Measurements from ENCODE around the gene ARHGAP1.

DNA sequence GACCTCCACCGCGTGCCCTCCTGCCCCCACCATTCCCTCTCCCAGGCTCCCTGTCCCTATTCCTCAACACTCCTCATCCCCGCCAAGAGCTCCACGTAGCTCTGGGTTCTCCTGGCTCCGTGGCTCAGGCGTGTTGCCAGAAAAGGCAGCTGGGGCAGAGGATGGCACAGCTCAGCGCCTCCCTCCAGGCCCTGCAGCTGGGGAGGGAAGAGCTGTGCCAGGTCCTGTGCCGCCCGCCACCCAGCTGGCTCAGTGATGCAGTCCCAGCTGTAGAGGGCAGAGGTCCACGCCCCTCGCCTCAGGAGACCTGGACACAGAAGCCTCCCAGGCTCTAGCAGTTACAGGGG is 4.2 kb downstream of the ARHGAP1 start:
- TF ChIP-seq, protein P1, sequence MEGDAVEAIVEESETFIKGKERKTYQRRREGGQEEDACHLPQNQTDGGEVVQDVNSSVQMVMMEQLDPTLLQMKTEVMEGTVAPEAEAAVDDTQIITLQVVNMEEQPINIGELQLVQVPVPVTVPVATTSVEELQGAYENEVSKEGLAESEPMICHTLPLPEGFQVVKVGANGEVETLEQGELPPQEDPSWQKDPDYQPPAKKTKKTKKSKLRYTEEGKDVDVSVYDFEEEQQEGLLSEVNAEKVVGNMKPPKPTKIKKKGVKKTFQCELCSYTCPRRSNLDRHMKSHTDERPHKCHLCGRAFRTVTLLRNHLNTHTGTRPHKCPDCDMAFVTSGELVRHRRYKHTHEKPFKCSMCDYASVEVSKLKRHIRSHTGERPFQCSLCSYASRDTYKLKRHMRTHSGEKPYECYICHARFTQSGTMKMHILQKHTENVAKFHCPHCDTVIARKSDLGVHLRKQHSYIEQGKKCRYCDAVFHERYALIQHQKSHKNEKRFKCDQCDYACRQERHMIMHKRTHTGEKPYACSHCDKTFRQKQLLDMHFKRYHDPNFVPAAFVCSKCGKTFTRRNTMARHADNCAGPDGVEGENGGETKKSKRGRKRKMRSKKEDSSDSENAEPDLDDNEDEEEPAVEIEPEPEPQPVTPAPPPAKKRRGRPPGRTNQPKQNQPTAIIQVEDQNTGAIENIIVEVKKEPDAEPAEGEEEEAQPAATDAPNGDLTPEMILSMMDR (IDR thresholded peaks at IDR 0.05; ENCODE audit: extremely low read depth in 1 of 2, insufficient read depth in 1 of 2, low read depth in 1 of 2, low read length in 2 of 2) = no peak
- no peak for TF ChIP-seq POLR2A (IDR thresholded peaks at IDR 0.05; ENCODE audit: low read depth, low read length)
- TF ChIP-seq POLR2AphosphoS5 (IDR thresholded peaks at IDR 0.05; ENCODE audit: insufficient read depth, low read depth, low read length) = no peak
- no peak for TF ChIP-seq EZH2 (IDR thresholded peaks at IDR 0.05; ENCODE audit: borderline replicate concordance, low read depth, low read length, severe bottlenecking)
- no peak for TF ChIP-seq MAX (IDR thresholded peaks at IDR 0.05; ENCODE audit: insufficient read depth, insufficient read length)
- TF ChIP-seq JUN (IDR thresholded peaks at IDR 0.05; ENCODE audit: borderline replicate concordance, insufficient read depth, insufficient read length, low read depth) = no peak
- no peak for TF ChIP-seq MYC (IDR thresholded peaks at IDR 0.05; ENCODE audit: low read depth, low read length)
